Heart right ventricle (tissue), 16 donors: ENCODE results near the gene MACROD2. TPM values are rescaled to one million over a fixed set of nuclear protein-coding genes. Genes with fewer than 3 reads are reported as not detected.

Source experiments
- ATAC-seq, 8 donors: fragments of 200-7000 bp; cut with Tn5 transposase; one replicate each; pipeline ENCODE4 v1.9.1; 2020; ENCODE audit warnings: mild to moderate bottlenecking in 8 of 8, moderate library complexity in 8 of 8, moderate number of reproducible peaks in 1 of 8
- DNase-seq, 2 donors: peaks; one replicate each; pipeline ENCODE4 v3.0.0-alpha.2; 2020
- H3K27ac ChIP-seq, 10 donors: fragments of 200-600 bp; sonication (generic) in 2 of 10; one replicate each; pipeline versions ENCODE4 v1.5.0 to v1.8.0; 2020 to 2022; ENCODE audit warnings: mild to moderate bottlenecking in 3 of 10
- H3K27me3 ChIP-seq, 7 donors: fragments of 200-600 bp; one replicate each; pipeline ENCODE4 v1.8.0; 2021 to 2022; ENCODE audit warnings: mild to moderate bottlenecking in 2 of 7
- H3K36me3 ChIP-seq, 9 donors: fragments of 200-600 bp; sonication (generic) in 1 of 9; one replicate each; pipeline versions ENCODE4 v1.5.0 to v1.8.0; 2020 to 2022; ENCODE audit warnings: mild to moderate bottlenecking in 2 of 9
- H3K4me1 ChIP-seq, 9 donors: fragments of 200-600 bp; sonication (generic) in 1 of 9; one replicate each; pipeline versions ENCODE4 v1.5.0 to v1.8.0; 2020 to 2022; ENCODE audit warnings: mild to moderate bottlenecking in 4 of 9
- H3K4me3 ChIP-seq, 10 donors: fragments of 200-600 bp; sonication (generic) in 2 of 10; one replicate each; pipeline versions ENCODE4 v1.5.0 to v1.8.0; 2020 to 2022; ENCODE audit warnings: mild to moderate bottlenecking in 7 of 10, moderate library complexity in 2 of 10
- H3K9me3 ChIP-seq, 11 donors: fragments of 200-600 bp in 10 of 11; sonication (generic) in 2 of 11; one replicate each; pipeline versions ENCODE4 v1.5.0 to v1.8.0; 2013 to 2022; ENCODE audit warnings: mild to moderate bottlenecking in 2 of 11, control low read depth in 1 of 11, moderate library complexity in 1 of 11
- WGBS, 2 donors: extraction: QIAGEN DNeasy Blood & Tissue Kit; methylation state at CpG; one replicate each; pipeline ENCODE4 v1.1.7; 2013; ENCODE audit warnings: inconsistent platforms in 1 of 2; 5-methylcytosine and 5-hydroxymethylcytosine counted together
- intact Hi-C, 10 donors: fragments of 100-400 bp; cut with DNase I; formaldehyde crosslinking; loops; one replicate each; pipeline versions ENCODE4 v1.11.1 to v1.14.2; 2022
- polyA plus RNA-seq, 2 donors: library from polyadenylated mRNA; stranded (reverse); fragments of 200-250 nt; gene quantifications; one replicate each; pipeline ENCODE4 v1.2.3, GENCODE V29; 2013
- total RNA-seq, 10 donors: library from RNA; stranded (reverse); fragmentation: NEBNext Ultra II Directional in 3 of 10; extraction: Animal tissue kit (Norgen Biotek cat#: 25700) in 3 of 10; gene quantifications; one replicate each; pipeline versions ENCODE4 v1.2.1 to v1.2.4, GENCODE V29; 2021 to 2023
- TF ChIP-seq, protein P1 (sequence below), 9 donors: fragments of 200-600 bp; sonication (generic) in 2 of 9; IDR thresholded peaks; one replicate each; pipeline versions ENCODE4 v1.5.0 to v1.8.0; 2021 to 2022; ENCODE audit warnings: antibody characterized with exemption in 9 of 9, mild to moderate bottlenecking in 5 of 9, moderate library complexity in 1 of 9
- donor health status: Arrhythmogenic right ventricular cardiomyopathy.
- donor health status: ischemic (EF 13 %, LVEDD 7.1; RV severe dilation, severe dysfunction).
- donor health status: healthy with polysubstance abuse.
- donor health status: DM: no; HTN: yes; CAD: no.
- donor health status: DM: no; HTN: no; CAD: no.
- donor health status: ischemic (EF 25% LVEDD 6.9; RV normal size, moderate dysfunction).
- donor health status: ischemic (EF 25% LVEDD 5.7; RV mildly dilated, moderate dysfunction).
- donor health status: healthy.
- donor health status: DM: yes; HTN: yes; CAD: no.
- donor health status: Ischemic cardiomyopathy.
- donor health status: ischemic (EF 35%, LVEDD 5.7; RV mildly dilated, moderate dysfunction).
- donor health status: nonischemic (EF 11% LVEDD 7.7; RV severe dilation, severe dysfunction).
- donor health status: DM: yes; HTN: yes; CAD: no.
- donor health status: PGD.
- donor health status: ischemic (EF 29% LVEDD 5.4; RV normal size, mild dysfunction).
- donor health status: nonischemic (EF 23%, LVEDD 6.1; RV moderate dilation, normal function).

MACROD2 gene
- total and polyA plus RNA-seq, 12 donors = 0.28 to 6.4 (median 4.1) TPM

GRCh38 chr20:14723614-14724013, 728.3 kb downstream of the MACROD2 start:
- no peak for ATAC-seq
- WGBS, 2 donors = 88 to 91% methylated on average over 3 of the region's 3 CpGs
- H3K27ac ChIP-seq = no peak overlapping the region
- no peak for DNase-seq
- H3K4me1 ChIP-seq = no peaks in the 10 kb centered on the region
- H3K36me3 ChIP-seq = no peaks in the 10 kb centered on the region
- H3K9me3 ChIP-seq = no peaks in the 10 kb centered on the region
- H3K27me3 ChIP-seq = no peaks in the 10 kb centered on the region
- intact Hi-C loops = no loop called here
- TF ChIP-seq, protein P1, sequence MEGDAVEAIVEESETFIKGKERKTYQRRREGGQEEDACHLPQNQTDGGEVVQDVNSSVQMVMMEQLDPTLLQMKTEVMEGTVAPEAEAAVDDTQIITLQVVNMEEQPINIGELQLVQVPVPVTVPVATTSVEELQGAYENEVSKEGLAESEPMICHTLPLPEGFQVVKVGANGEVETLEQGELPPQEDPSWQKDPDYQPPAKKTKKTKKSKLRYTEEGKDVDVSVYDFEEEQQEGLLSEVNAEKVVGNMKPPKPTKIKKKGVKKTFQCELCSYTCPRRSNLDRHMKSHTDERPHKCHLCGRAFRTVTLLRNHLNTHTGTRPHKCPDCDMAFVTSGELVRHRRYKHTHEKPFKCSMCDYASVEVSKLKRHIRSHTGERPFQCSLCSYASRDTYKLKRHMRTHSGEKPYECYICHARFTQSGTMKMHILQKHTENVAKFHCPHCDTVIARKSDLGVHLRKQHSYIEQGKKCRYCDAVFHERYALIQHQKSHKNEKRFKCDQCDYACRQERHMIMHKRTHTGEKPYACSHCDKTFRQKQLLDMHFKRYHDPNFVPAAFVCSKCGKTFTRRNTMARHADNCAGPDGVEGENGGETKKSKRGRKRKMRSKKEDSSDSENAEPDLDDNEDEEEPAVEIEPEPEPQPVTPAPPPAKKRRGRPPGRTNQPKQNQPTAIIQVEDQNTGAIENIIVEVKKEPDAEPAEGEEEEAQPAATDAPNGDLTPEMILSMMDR (IDR thresholded peaks at IDR 0.05) = no peak
- no peak overlapping the region for H3K4me3 ChIP-seq

GRCh38 chr20:14724036-14724435, 728.7 kb downstream of the MACROD2 start:
- TF ChIP-seq, protein P1 (IDR thresholded peaks at IDR 0.05) = no peak
- no peak for ATAC-seq
- Histone ChIP-seq H3K4me3 (no peak overlapping the region), H3K36me3 (no peaks in the 10 kb centered on the region), H3K27ac (no peak overlapping the region), H3K4me1 (no peaks in the 10 kb centered on the region), H3K27me3 (no peaks in the 10 kb centered on the region), H3K9me3 (no peaks in the 10 kb centered on the region)
- intact Hi-C loops = no loop called here
- WGBS, 2 donors = 65 to 74% methylated on average over 1 of the region's 1 CpG
- no peak for DNase-seq

DNA sequence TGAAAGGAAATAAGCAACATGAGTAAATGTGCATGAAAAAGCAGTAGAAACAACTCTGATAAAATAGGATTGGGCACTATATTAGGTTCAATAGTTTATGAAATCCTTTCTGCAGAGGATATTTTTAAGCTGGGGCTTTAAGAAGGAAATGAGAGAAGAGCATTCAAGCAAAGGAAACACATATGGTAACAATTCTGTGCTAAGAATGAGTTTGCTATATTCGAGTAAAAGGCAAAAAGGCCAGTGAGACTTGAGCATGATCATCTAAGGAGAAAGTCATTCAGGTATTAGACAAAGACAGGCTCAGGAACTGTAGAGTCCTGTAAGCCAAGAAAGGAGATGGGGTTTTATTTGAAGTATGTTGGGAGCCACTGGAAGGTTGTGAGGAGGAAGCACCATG, 729.2 kb downstream of the MACROD2 start:
- DNase-seq = no peak
- Histone ChIP-seq H3K36me3 (no peaks in the 10 kb centered on the region), H3K27me3 (no peaks in the 10 kb centered on the region), H3K4me3 (no peak overlapping the region), H3K27ac (no peak overlapping the region), H3K9me3 (no peaks in the 10 kb centered on the region), H3K4me1 (no peaks in the 10 kb centered on the region)
- ATAC-seq = no peak
- intact Hi-C loops = no loop called here
- TF ChIP-seq, protein P1 (IDR thresholded peaks at IDR 0.05) = no peak
- WGBS, 2 donors = 28 to 52% methylated on average over 1 of the region's 1 CpG

GRCh38 chr20:14726591-14726990, 731.3 kb downstream of the MACROD2 start:
- intact Hi-C loops = no loop called here
- no peaks in the 10 kb centered on the region for H3K4me1 ChIP-seq
- no peak for ATAC-seq

More at GRCh38 chr20:14726591-14726990, 731.3 kb downstream of the MACROD2 start:
- Histone ChIP-seq H3K4me3 (no peak overlapping the region), H3K27ac (no peak overlapping the region), H3K36me3 (no peaks in the 10 kb centered on the region), H3K9me3 (no peaks in the 10 kb centered on the region), H3K27me3 (no peaks in the 10 kb centered on the region)
- DNase-seq = no peak
- TF ChIP-seq, protein P1 (IDR thresholded peaks at IDR 0.05) = no peak
- 89 to 90% methylated on average over 3 of the region's 3 CpGs for WGBS, 2 donors
